Kidney epithelial cell (primary cell): ENCODE measurements around the gene ETS2. TPM values are rescaled to one million over a fixed set of nuclear protein-coding genes. Genes with fewer than 3 reads are reported as not detected.

Source experiments
- DNase-seq: peaks from one replicate; pipeline ENCODE4 v3.0.0-alpha.2; 2010; ENCODE audit warnings: low read depth
- H3K27me3 ChIP-seq: 2 replicates; pipeline ENCODE4 v1.6.0; 2011; ENCODE audit warnings: low read length; ENCODE audit not compliant: control insufficient read depth, insufficient read depth
- H3K36me3 ChIP-seq: 2 replicates; pipeline ENCODE4 v1.5.1; 2011; ENCODE audit warnings: low read length; ENCODE audit not compliant: control insufficient read depth, insufficient read depth
- H3K4me3 ChIP-seq: 2 replicates; pipeline ENCODE4 v1.5.1; 2011; ENCODE audit warnings: low read depth, mild to moderate bottlenecking, control low read depth, low read length
- CTCF ChIP-seq: IDR thresholded peaks from 2 replicates; pipeline ENCODE4 v1.5.1; 2011; ENCODE audit warnings: mild to moderate bottlenecking, moderate library complexity, low read length, control low read depth, inconsistent platforms; ENCODE audit not compliant: insufficient read depth, poor library complexity, severe bottlenecking
- total RNA-seq: library from RNA; depleted of rRNA; stranded (reverse); fragments of >200 nt; gene quantifications from 2 replicates; pipeline ENCODE4 v1.2.3, GENCODE V29; 2015

Gene ETS2
- total RNA-seq: 40.7 and 41.2 TPM in 2 replicates

DNA sequence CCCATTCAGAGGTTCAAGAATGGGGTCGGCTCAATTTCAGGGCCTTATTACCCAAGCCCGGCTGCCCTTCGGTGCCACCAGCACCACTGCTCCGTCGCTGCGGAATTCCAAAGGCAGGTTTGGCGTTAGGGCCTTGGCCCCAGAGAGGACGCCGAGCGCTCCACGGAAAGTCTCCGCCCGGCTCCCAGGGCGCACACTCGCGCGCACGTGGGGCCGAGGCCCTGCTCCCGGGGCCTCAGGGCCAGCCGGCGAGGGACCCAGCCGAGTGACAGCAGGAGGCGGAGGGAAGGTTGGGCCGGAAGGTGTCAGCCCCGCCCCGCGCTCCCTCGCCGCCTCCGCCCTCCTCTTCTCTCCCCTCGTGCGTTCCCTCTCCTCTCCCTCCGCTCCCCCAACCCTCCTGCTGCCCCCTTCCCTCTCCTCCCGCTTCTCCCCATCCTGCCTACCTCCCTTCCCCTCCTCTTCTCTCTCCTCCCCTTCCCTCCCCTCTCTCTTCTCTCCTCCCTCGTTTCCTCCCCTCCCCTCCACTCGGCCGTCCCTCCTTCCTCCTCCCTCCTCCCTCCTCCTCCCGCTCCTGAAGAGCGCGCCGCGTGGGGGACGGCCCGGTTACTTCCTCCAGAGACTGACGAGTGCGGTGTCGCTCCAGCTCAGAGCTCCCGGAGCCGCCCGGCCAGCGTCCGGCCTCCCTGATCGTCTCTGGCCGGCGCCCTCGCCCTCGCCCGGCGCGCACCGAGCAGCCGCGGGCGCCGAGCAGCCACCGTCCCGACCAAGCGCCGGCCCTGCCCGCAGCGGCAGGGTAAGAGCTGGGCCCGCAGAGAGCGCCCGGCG, at the start of gene ETS2:
Gene ETS2 (plus strand): TSS at position 602 of the 825 bp plus-strand sequence. CDS start 4,106 bp downstream, outside the sequence.
- no peak for TF ChIP-seq CTCF
- Histone ChIP-seq H3K27me3 (no peaks in the 10 kb centered on the region), H3K4me3 (peak within 1 kb of the TSS; percentile 61), H3K36me3 (no peaks in the 10 kb centered on the region)
- no peak for DNase-seq

- Histone ChIP-seq H3K4me3 (no peak overlapping the region), H3K27me3 (no peaks in the 10 kb centered on the region), H3K36me3 (no peaks in the 10 kb centered on the region)
- no peak for TF ChIP-seq CTCF
- DNase-seq: peak; percentile 39
These were observed 49.0 kb upstream of the ETS2 start for GRCh38 chr21:38756746-38757145.

- no peak for TF ChIP-seq CTCF
- no peaks in the 10 kb centered on the region for H3K27me3 ChIP-seq
- no peak overlapping the region for H3K4me3 ChIP-seq
- no peaks in the 10 kb centered on the region for H3K36me3 ChIP-seq
- no peak for DNase-seq
These were observed 47.1 kb upstream of the ETS2 start for GRCh38 chr21:38758501-38759214.

DNA sequence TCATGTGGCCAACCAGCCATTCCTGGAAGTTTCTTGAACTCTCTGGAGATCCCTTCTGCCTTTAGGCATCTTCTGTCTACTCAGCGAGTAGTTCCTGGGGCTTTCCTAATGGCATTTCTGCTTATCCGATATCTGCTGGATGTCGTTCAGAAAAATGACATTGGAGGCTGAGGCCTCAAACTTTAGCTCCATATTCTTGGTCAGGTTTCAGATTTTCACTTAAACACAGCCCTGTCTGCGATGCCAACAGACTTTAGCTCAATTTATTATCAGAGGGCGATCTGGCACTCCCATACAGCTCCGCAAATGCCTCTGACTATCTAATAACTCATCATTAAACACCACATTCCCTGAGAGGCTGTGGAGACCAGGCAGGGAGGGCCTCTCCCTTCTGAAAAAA, 46.3 kb upstream of the ETS2 start:
- TF ChIP-seq CTCF: no peak
- Histone ChIP-seq H3K27me3 (no peaks in the 10 kb centered on the region), H3K4me3 (no peak overlapping the region), H3K36me3 (no peaks in the 10 kb centered on the region)
- no peak for DNase-seq

- DNase-seq: no peak
- TF ChIP-seq CTCF: no peak
- Histone ChIP-seq H3K27me3 (no peaks in the 10 kb centered on the region), H3K4me3 (no peak overlapping the region), H3K36me3 (no peaks in the 10 kb centered on the region)
These were observed 45.5 kb upstream of the ETS2 start for GRCh38 chr21:38760017-38760761.
